HG02970 (cell line): Measurements from ENCODE around the gene ASS1.
"Not testable (repeated sequence)": the region's sequence is repeated elsewhere in the genome, so short reads cannot be mapped to it uniquely, and the experiment has no call there.

Experiments used
- ATAC-seq: cut with Tn5 transposase; IDR thresholded peaks from one replicate; pipeline ENCODE4 v1.9.1; 2021; ENCODE audit warnings: mild to moderate bottlenecking, moderate library complexity, moderate number of reproducible peaks; ENCODE audit not compliant: unreplicated experiment, low FRiP score

The ASS1 gene

DNA sequence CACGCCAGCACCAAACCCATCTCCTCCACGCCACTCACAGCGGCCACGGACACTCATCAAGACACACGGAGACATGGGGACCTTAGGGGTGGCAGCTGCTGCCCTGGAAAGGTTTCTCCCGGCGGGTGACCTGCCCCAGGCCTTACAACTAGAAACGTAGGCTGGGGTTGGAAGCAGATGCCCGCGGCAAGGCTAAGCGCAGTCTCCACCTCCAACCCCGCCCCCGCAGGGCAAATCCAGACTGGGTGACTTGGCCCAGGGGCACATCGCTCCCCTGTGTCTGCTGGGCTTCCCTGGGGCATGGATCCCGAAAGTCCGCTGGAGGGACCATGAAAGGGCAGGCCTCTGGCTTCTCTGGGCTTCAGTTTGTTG is 12.0 kb upstream of the ASS1 start:
- ATAC-seq = no peak

DNA sequence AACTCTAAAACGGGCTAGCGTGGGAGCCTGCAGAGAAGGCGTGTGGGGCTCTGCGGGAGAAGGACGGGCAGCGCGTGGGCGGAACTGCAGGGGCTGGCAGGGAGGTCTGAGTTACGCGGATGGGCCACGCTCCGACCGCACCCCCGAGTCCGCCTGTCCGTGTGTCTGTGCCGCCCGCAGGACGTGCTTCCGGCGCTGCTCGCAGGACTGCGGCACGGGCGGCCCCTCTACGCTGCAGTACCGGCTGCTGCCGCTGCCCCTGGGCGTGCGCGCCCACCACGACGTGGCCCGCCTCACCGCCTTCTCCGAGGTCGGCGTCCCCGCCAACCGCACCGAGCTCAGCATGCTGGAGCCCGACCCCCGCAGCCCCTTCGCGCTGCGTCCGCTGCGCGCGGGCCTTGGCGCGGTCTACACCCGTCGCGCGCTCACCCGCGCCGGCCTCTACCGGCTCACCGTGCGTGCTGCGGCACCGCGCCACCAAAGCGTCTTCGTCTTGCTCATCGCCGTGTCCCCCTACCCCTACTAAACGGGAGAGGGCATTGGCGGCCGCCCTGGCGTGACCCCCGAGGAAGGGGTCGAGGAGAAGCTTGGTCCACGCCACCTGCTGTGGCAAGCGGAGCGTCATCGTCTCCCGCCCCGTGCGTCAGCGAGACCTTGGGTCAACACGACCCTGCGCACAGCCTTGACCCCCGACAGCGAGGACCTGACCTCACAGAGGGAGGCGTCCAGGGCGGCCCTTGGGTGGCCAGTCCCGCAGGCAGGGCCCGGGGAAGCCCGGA is 11.4 kb upstream of the ASS1 start:
- ATAC-seq = no peak

DNA sequence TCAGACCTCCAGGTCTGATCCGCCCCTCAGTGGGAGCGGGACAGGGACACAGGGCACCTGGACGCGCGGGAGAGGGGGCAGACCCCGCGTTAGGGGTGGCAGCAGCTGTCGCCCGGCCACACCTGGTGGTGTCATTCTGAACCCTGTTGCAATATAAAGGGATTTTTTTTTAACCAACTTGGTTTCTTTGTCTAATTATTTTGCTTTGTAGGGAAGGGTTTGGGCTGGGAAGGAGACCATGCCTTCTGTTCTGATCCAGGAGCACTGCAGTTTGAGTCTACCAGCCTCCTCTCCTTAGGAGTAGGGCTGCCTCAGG is 10.9 kb upstream of the ASS1 start:
- no peak for ATAC-seq

DNA sequence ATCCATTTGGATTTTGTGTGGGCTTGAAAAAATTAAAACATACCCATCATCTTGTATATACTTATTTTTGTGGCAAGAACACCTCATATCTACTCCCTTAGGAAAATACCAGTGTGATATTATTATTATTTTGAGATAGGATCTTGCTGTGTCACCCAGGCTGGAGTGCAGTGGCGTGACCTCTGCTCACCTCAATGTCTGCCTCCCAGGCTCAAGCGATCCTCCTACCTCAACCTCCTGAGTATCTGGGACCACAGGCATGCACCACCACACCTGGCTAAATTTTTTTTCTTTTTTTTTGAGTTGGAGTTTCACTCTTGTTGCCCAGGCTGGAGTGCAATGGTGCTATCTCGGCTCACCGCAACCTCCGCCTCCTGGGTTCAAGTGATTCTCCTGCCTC is 10.1 kb upstream of the ASS1 start:
- not testable (repeated sequence) for ATAC-seq

DNA sequence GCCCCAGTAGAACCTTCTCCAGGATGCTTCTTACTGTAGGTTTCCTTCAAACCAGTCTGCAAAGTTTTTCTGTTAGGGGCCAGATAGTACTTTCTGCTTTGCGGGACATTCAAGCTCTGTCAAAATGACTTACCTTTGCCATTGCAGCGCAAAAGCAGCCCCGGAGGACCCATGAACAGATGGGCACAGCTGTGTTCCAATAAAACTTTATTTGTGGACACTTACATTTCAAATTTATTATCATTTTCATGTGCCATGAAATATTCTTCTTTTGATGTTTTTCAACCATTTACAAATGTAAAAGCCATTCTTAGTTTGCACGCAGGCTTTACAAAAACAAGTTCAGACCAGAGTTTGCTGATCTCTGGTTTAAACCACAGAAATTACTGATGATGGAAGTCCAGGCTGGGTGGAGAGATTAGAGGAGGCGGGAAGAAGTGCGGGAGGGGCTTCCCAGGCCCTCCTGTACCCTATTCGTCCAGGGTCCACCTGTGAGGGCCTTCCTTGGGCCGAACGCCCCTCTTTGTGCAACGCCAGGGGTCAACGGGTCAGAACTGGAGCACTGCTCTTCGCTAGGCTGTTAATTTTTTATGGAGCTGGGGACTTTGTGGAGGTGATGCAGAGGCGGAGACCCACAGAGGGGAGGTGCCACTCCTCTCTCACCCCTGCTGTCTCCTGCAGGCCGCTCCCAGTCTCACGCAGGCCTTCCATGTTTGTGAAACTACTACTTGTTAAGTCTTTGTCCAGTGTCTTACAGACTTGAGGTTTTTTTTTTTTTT is 7.6 kb upstream of the ASS1 start:
- no peak for ATAC-seq

DNA sequence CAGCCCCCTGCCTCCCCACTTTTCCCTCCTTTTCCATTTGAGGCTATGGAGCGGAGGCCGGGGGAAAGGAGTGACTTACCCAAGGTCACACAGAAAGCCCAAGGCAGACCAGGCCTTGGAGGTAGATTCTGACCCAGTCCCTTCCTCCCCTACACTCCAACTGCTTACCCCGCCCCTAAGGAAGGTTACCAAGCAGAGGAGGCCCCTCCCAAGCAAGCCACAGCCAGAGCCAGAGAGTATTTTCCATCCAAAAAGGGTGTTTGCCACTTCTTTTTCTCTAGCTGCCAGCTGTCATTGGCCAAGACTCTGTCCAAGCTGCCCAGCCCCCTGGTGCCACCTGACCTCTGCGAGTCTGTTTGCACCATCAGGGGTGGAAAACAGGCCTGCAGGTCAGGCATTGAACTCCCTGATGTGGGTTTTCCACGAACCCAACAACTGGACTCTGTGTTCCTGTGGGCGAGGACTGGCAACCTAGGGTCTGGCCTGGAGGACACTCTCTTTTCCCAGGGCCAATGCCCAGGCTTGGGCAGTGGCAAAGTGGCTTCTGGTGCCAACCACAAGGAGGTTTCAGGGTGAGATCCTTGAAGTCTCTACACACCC is 6.3 kb upstream of the ASS1 start:
- ATAC-seq = no peak

DNA sequence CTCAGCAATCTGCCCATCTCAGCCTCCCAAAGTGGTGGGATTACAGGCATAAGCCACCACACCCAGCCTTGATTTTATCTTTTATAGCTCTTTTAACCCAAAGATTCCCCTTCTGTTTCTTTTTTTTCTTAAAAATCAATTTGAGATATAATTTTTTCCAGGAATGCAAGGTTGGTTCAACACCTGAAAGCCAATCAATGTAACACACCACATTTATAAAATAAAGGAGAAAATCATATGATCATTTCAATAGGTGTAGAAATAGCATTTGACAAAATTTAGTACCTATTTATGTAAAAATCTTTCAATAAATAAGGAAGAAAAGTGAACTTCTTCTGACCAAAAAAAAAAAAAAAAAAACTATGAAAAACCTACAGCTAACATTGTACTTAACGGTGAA is 3.7 kb upstream of the ASS1 start:
- ATAC-seq = no peak

DNA sequence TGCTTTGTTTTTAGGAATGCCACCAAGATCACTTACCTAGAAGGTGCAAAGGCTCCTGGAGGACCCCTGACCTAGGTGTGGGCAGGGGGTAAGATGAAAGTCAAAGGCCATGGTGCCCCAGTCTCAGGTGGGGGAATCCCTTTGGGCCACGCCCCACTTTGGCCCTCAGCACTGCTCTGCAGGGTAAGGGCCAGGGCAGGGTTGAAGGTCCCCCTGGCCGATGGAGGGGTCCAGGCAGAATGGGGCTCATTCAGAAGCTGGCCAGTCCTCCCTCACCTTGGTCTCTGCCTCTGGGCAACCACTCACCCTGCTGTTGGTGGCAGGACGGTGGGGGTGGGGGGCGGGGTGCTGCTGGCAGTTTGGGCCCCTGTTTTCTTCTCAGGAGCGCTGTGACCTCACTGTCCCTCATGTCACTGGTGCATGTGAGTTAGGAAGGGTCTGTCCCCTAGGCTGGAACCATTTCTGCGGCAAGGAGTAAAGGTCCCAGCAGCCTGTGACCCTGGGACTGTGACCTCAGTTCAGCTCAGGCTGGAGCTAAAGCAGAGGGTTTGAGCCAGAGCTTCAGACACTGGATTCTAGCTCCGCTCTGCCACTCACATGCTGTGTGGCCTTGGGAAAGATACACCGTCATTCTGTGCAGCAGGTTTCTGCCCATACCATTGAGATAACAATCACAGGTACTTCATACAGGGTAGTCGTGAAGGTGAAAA is 1.9 kb upstream of the ASS1 start:
- no peak for ATAC-seq

DNA sequence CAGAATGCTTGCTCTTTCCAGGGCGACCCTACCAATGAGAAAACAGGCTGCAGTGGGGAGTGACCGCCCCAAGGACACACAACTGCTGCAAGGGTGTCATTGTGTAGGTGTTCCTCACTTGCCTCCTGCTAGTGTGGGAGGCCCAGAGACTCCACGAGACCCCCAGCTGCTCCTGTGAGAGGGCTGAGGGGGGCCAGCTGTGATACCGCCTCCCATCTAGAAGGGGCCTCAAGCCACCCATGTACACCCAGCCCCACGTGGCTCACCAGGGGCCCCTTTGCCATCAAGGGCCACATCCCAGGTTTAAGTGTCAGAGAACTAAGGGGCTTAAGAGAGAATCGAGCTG is 1.3 kb upstream of the ASS1 start:
- no peak for ATAC-seq

DNA sequence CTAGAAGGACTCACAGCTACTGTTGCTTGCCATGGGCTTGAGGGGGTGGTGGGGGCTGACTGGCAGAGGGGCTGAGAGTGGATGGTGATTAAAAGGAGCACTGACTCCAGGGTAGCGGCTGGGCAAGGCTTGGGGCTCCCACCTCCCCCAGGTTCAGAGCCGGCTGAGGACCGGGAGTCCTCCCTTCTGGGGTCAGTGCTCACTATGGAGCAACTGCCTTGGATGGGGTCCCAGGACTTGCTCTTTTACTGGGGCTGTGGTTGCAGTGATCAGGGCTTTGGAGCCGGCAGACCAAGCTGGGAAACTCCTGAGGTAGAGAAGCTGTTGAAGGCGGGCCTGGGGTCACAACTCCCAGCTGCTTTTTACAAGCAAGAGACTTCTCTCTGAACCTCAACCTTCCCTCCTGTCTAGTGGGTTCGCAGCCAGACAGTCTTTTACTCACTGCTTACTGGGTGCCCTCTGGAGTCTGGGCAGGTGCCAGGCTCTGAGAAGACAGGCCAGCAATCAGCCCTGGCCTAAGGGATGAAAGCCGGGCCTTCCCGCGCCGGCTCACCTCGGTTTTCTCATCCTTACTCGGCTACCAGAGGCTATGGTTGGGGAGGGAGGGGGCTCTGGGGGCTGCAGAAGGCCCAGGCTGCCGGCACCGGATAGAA is 795 bp upstream of the ASS1 start:
- no peak for ATAC-seq

DNA sequence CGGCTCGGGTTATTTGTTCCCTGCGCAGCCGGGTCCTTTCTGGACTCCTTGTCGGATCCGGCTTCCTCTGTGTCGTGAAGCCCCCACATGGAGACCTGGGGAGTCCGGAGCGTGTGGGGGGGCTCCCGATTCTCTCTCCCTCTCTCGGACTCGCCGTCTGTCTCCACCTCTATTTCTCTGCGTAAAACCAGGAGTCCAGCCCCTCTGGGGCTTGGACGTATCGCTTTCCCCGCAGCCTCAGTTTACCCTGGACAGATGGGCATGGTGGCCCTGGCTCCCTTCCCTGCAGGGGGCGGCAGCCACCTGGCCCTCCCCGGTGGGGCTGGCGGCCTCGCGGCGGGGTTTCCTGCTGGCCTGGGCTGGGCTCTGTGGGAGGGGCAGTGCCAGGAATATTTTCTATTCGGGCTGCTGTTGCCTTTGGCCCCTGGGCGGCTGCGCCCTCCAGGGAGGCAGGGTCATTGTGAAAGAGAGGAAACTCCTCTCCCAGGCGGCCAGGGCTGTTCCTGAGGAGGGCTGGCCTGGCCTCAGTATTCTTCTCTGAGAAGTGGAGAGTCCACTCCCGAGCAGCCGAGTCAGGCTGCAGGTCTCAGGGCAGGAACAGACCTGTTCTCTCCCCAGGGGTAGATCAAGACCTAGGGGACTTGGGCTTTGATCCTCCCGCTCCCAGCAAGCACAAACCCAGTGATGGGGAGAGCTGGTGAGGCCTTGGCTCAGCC is 665 bp downstream of the ASS1 start:
- ATAC-seq = no peak

DNA sequence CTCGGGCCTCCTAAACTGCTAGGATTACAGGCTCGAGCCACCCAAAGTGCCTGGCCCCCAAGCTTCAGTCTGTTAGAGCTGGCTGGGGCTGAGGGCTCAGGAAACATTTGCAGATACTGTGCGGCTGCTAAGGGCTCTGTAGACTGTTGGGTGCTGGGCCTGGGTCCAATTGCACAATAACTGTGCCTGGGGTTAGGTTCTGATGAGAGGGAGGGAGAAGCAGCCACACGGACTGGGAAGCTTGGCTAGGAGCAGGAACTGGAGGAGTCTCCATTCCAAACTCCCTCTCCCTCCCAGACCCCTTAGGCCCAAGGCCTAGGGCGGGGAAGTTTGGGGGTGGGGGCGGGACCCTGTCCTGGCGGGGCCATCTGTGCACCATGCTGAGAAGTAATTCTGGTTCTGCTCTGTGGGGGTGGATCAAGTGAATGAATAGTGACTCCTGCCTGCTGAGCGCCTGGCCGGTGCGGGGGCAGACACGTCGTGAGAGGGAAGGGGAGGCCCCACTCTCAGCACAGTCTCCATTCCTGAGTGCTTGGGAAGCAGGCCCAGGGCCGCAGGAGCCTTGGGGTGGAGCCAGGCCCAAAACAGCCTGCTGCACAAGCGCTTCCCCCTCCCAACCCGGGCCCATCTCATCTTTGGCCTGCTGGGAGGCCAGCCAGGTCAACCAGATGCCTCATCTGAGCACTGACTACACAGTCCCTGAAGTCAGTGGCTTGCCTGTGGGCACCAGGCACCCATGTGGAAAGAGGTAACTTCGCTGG is 1.5 kb downstream of the ASS1 start:
- ATAC-seq = no peak

DNA sequence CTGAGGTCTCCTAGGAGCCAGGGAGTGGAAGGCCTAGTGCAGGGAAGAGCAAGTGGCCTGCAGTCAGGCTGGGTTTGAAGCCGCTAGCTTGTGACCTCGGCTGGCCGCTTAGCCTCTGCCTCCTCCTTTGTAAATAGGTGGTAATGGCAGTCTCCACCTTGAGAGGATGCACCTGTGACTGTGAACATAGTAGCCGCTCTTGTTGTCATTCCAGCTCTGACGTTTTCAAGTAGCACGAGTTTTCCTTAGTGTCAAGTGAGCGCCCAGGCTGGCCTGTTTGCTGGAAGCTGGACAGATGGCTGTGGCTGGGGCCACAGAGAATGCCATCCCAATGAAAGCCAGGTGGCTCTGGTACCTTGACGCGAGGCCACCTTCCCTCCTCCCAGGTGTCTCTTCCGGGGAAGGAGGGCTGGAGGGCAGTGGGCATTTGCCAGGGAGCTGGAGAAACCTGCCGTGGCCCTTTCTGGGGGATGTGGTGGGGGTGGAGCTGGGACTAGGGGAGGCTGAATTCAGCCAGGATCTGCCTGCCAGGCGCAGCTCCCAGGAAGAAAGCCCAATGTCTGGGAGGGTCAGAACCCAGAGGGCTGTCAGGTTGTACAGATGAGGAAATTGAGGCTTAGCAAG is 2.5 kb downstream of the ASS1 start:
- no peak for ATAC-seq

DNA sequence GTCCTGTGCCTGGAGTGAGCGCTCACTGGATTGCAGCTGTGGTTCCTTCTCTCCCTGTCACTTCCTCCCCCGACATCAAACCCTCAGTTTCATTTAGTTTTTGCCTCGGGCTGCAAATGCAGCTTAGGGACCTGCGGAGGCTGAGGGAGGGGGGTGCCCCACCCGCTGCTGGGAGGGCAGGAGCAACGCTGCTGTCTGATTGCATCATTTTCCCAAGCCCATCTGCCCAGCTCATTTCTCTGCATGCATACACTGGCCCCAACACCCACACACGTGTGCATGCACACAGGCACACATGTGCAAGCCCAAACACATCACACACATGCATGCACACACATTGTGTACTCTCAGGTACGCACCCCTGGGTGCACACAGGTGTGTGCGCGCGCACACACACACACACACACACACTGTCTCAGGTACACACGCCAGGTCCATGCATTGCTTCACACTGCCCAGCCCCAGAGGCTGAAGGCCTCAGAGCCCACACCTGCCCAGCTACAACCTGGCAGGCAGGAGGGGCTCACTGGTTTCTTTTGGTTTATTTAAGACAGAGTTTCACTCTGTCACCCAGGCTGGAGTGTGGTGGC is 3.4 kb downstream of the ASS1 start:
- ATAC-seq = no peak

DNA sequence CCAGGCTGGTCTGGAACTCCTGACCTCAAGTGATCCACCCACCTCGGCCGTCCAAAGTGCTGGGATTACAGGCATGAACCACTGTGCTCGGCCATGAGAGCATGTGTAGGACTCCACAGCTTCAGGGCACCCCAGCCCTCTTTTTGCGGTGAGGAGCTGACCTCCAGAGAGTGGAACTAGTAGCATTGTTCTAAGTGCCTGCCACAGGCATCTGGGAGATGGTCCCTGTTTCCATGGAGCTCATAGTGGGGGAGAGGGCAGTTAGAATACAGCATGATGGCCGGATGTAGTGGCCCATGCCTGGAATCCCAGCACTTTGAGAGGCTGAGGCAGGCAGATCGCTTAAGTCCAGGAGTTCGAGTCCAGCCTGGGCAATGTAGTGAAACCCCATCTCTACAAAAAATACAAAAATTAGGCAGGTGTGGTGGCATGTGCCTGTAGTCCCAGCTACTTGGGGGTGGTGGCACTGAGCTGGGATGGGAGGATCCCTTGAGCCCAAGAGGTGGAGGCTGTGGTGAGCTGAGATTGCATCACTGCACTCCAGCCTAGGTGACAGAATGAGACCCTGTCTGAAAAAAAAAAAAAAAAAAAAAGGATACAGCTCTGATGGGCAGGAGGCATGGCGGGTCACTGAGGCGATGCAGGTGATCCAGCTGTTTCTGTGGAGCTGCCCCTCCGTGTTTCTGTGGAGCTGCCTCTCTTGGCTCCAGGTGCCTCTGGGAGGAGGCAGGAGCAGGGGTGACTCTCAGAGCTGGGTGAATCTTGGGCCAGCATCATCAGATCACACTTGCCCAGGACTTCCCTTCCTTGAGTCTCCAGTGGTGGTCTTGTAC is 4.2 kb downstream of the ASS1 start:
- ATAC-seq = no peak

DNA sequence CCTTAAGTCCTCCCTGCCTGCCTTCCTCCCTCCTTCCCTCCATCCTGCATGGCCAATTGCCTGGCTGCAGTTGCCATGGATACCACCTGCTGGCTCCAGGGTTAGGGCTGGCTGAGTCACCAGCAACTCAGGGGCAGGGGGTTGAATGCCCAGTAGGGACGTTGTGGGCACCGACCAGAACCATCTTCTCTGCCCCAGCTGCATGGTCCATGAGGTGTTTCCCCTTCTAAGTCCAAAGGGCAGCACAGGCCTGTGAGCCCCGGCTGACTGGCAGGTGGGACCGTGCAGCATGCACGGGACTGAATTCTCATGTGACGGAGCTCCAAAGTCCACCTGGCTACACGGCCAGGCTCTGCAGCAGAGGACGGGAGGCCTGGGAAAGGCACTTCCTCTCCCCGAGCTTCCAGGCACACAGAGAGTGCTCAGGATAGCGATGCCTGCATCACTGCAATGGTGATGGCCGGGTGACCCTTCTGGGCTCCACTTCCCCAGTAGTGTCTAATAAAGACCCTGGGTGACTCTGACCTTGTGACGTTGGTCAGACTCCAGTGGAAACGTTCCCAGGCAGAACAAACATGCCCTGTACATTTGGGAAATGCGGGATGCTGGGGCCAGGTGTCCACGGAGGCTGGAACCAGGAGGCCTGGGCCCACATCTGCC is 5.7 kb downstream of the ASS1 start:
- no peak for ATAC-seq

DNA sequence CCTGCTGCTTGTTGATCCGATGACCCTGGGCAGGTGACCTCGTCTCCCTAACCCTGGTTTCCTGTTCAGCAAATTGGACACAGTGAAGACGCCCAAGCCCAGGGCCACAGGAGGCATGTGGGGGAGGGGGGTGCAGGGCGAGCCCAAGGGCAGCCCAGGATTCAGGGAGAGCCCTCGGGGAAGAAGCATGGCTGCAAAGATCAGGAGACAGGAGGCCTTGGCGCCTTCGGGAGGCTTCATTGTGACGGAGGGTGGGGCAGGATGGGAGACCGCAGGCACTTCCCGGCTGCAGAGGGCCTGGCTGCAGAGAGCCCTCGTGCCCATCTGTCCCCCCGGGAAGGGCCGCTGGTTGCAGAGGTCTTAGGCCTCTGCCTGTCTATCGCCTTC is 6.2 kb downstream of the ASS1 start:
- no peak for ATAC-seq
